Right lobe of liver (tissue), 4 donors: ENCODE measurements around the gene DOCK10.

Experiments used
- CTCF ChIP-seq, 4 donors: fragments of 200-600 bp in 3 of 4; fragments of 450-650 bp in 1 of 4; IDR thresholded peaks; one replicate each; pipeline versions ENCODE4 v1.5.1 to v1.8.0; 2016 to 2022; ENCODE audit warnings: antibody characterized with exemption in 4 of 4, mild to moderate bottlenecking in 2 of 4
- POLR2A ChIP-seq: fragments of 450-650 bp; IDR thresholded peaks from one replicate; pipeline ENCODE4 v1.6.1; 2017; ENCODE audit warnings: antibody characterized with exemption, mild to moderate bottlenecking
- donor health status: DM: no; HTN: no; CAD: no.
- donor health status: DM: no; HTN: no; CAD: no.
- donor health status: DM: no; HTN: yes; CAD: no.

- TF ChIP-seq CTCF (IDR thresholded peaks at IDR 0.05): no peak
- TF ChIP-seq POLR2A: no peak
Measured at GRCh38 chr2:224841910-224842309, 200.4 kb downstream of the DOCK10 start.
